OCI-LY7 (cell line): ENCODE measurements around the gene MLLT10. TPM values are rescaled to one million over a fixed set of nuclear protein-coding genes. Genes with fewer than 3 reads are reported as not detected.

ENCODE experiments used
- BruUV-seq: library from RNA; stranded (reverse); fragments of 400-500 nt; replicated peaks from 2 replicates; lab custom pipeline; 2021; lab: Mats Ljungman, UMichigan
- CTCF ChIA-PET: fragments of 300-600 bp; sonication (Branson Sonifier 250); formaldehyde crosslinking; loops from one replicate; lab custom pipeline; 2022; ENCODE audit warnings: antibody characterized with exemption; ENCODE audit not compliant: unreplicated experiment; lab: Charles Lee
- POLR2A ChIA-PET: fragments of 300-600 bp; sonication (Branson Sonifier 250); formaldehyde crosslinking; loops from one replicate; lab custom pipeline; 2022; ENCODE audit warnings: antibody characterized with exemption; lab: Charles Lee
- DNase-seq: peaks from one replicate; pipeline ENCODE4 v3.0.0-alpha.2; 2015; ENCODE audit warnings: low spot score
- H2AFZ ChIP-seq: fragments of 200-600 bp; sonication (generic), shearing (Covaris generic); 2 replicates; pipeline ENCODE4 v1.6.1; 2014; ENCODE audit warnings: mild to moderate bottlenecking, antibody characterized with exemption, low read length, moderate library complexity
- H3K27ac ChIP-seq: fragments of 200-600 bp; sonication (generic); 2 replicates; pipeline ENCODE4 v1.5.1; 2014; ENCODE audit warnings: mixed run types, low read depth, mild to moderate bottlenecking, moderate library complexity, low read length, inconsistent platforms; ENCODE audit not compliant: poor library complexity, severe bottlenecking
- H3K36me3 ChIP-seq: fragments of 200-600 bp; sonication (generic); 2 replicates; pipeline ENCODE4 v1.6.1; 2014; ENCODE audit warnings: mild to moderate bottlenecking, antibody characterized with exemption, low read length, moderate library complexity, mixed read lengths; ENCODE audit not compliant: insufficient read depth
- H3K4me1 ChIP-seq: fragments of 200-600 bp; sonication (generic); 2 replicates; pipeline ENCODE4 v1.5.1; 2014; ENCODE audit warnings: mild to moderate bottlenecking, low read length; ENCODE audit not compliant: insufficient read depth, poor library complexity, severe bottlenecking
- H3K4me2 ChIP-seq: fragments of 200-600 bp; sonication (generic); 2 replicates; pipeline ENCODE4 v1.6.1; 2014; ENCODE audit warnings: mild to moderate bottlenecking, low read length
- H3K4me3 ChIP-seq: fragments of 200-600 bp; sonication (generic); 2 replicates; pipeline ENCODE4 v1.5.1; 2014; ENCODE audit warnings: mild to moderate bottlenecking, low read depth, low read length; ENCODE audit not compliant: poor library complexity, severe bottlenecking
- H3K79me2 ChIP-seq: fragments of 200-600 bp; sonication (generic); 2 replicates; pipeline ENCODE4 v1.6.1; 2016; ENCODE audit warnings: low read depth, mild to moderate bottlenecking, low read length, moderate library complexity, mixed read lengths; ENCODE audit not compliant: insufficient read depth
- H3K9me2 ChIP-seq: fragments of 200-600 bp; sonication (generic); 2 replicates; pipeline ENCODE4 v1.6.1; 2016; ENCODE audit warnings: mild to moderate bottlenecking, low read length, mixed read lengths; ENCODE audit not compliant: insufficient read depth
- H3K9me3 ChIP-seq: fragments of 200-600 bp; sonication (generic); 2 replicates; pipeline ENCODE4 v1.6.1; 2014; ENCODE audit warnings: mild to moderate bottlenecking, mixed run types, low read length, mixed read lengths
- H4K20me1 ChIP-seq: fragments of 200-600 bp; sonication (generic); 2 replicates; pipeline ENCODE4 v1.6.1; 2014; ENCODE audit warnings: mild to moderate bottlenecking, antibody characterized with exemption, low read length, moderate library complexity, mixed read lengths; ENCODE audit not compliant: insufficient read depth
- CTCF ChIP-seq: fragments of 200-600 bp; sonication (generic); conservative IDR thresholded peaks from 2 replicates; pipeline ENCODE4 v1.5.1; 2014; ENCODE audit warnings: mild to moderate bottlenecking, antibody characterized with exemption, low read length, moderate library complexity, mixed read lengths
- EZH2phosphoT487 ChIP-seq: fragments of 200-600 bp; sonication (generic); IDR thresholded peaks from 2 replicates; pipeline ENCODE4 v1.6.1; 2018; ENCODE audit warnings: low read depth, borderline replicate concordance, mild to moderate bottlenecking, mixed run types, antibody characterized with exemption, low read length, moderate library complexity, mixed read lengths
- intact Hi-C: fragments of 100-400 bp; cut with micrococcal nuclease; formaldehyde crosslinking; loops from one replicate; pipeline ENCODE4 v1.10.0; 2022; ENCODE audit not compliant: unreplicated experiment
- total RNA-seq, 2 experiments: library from RNA; depleted of rRNA in 1 of 2; stranded (reverse); fragments of >200 nt in 1 of 2; shearing (Covaris generic) in 1 of 2; gene quantifications; 2 replicates each; pipeline ENCODE4 v1.2.3, GENCODE V29; 2014 to 2022

Gene MLLT10
- total RNA-seq, 2 experiments from 2014 or later: 68.4 to 74.0 TPM

- Histone ChIP-seq H3K9me3 (no peaks in the 10 kb centered on the region), H3K9me2 (no peaks in the 10 kb centered on the region), H4K20me1 (no peaks in the 10 kb centered on the region), H3K79me2 (peaks cover 24% of the 10 kb centered on the region), H3K36me3 (peaks cover 22% of the 10 kb centered on the region; the same call in 1 of the 2 replicates), H3K4me2 (peak overlapping the region; percentile 95), H3K27ac (peak overlapping the region; percentile 70), H2AFZ (peak overlapping the region; percentile 85), H3K4me3 (peak overlapping the region; percentile 72), H3K4me1 (peaks cover 24% of the 10 kb centered on the region)
- no TSS peak for BruUV-seq
- ChIA-PET CTCF (no interaction called here), POLR2A (interaction anchor here (0.5 to 3.0 kb wide), 5 partner anchors 12 to 228 kb away, joined by 3 to 11 read pairs (median 5); no protein-coding TSS in a partner anchor)
- DNase-seq: no peak
- TF ChIP-seq EZH2phosphoT487: no peak
- TF ChIP-seq CTCF: no peak
- intact Hi-C loops: loop anchor here (5.0 kb wide), 2 partner anchors 694 to 789 kb away; partner anchors contain the start of gene BMI1
Observed at GRCh38 chr10:21532694-21533466, 1.2 kb upstream of the MLLT10 start.

- Histone ChIP-seq H4K20me1 (no peaks in the 10 kb centered on the region), H3K9me2 (no peaks in the 10 kb centered on the region), H3K36me3 (peaks cover 35% of the 10 kb centered on the region), H3K27ac (peak overlapping the region; percentile 56), H3K4me1 (peaks cover 24% of the 10 kb centered on the region), H2AFZ (no peak overlapping the region), H3K4me2 (peak overlapping the region; percentile 67; the same call in 1 of the 2 replicates), H3K79me2 (peaks cover 37% of the 10 kb centered on the region), H3K9me3 (no peaks in the 10 kb centered on the region), H3K4me3 (peak overlapping the region; percentile 72)
- ChIA-PET CTCF (no interaction called here), POLR2A (interaction anchor here (3.0 kb wide), 1 partner anchor 13 kb away, joined by 11 read pairs; no protein-coding TSS in a partner anchor)
- no TSS peak for BruUV-seq
- intact Hi-C loops: loop anchor here (1.0 to 5.0 kb wide), 3 partner anchors 38 to 788 kb away; partner anchors contain the start of gene BMI1
- DNase-seq: no peak
- no peak for TF ChIP-seq EZH2phosphoT487
- no peak for TF ChIP-seq CTCF
Observed at GRCh38 chr10:21534280-21534586, 201 bp downstream of the MLLT10 start.
